Measurements from ENCODE around the gene ZNF536.
"Not testable (repeated sequence)": the region's sequence is repeated elsewhere in the genome, so short reads cannot be mapped to it uniquely, and the experiment has no call there.

ZNF536 gene

DNA sequence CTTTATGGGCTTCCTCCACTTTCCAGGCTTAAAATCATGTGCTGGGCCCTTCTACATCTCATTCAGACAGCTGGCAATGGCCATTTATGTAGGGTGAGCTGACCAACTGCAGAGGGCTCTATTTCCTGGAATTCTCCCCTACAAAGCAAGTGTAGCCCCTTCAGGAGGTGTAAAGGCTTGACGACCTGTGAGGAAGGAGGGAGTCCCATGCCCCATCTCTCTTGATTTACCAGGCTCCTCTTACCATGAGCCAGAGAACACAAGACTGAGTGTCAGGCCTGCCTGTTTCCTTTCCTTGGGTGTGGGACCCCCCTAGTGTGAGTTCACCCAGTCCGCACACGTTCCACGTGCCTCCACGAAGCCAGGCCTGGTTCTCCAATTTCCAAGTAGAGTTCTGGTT is 16.6 kb downstream of the ZNF536 start:
- no peak for DNase-seq (ENCODE audit: low read depth)

DNA sequence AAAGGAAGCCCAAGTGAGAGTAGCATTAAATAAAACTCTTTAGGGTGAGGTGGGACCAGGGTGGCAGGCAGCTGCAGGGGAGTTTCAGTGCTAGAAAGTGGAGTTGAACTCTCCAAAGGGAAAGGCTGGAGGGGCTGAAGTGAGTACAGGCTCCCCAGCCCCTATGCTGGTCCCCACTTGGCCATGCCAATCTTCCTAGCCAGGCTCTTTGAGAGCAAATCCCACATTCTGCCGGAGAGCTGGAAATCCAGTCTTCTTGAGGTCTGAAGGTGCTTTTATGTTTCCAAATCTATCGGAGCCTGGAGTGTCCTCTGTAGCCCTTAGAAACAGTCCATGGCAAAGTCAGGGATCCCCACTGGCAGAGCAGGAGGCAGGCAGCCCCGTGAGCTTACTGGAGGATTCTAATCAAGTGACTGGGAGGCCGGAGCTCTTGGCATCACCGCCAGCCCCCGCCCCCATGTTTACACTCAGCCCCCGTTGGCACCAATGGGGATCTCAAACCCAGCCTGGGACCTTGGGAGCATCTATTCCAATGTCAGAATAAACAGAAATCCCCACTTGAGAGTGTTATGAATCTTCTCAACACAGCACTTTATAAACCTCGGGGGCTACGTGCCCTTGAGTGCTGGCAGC is 18.3 kb downstream of the ZNF536 start:
- DNase-seq (ENCODE audit: low read depth) = no peak

GRCh38 chr19:30391052-30391451 is 18.9 kb downstream of the ZNF536 start:
- no peak for DNase-seq (ENCODE audit: low read depth)

- DNase-seq (ENCODE audit: low read depth) = no peak
Measured at GRCh38 chr19:30391554-30392551, 19.7 kb downstream of the ZNF536 start.

GRCh38 chr19:30393046-30393445 is 20.9 kb downstream of the ZNF536 start:
- no peak for DNase-seq (ENCODE audit: low read depth)

- DNase-seq (ENCODE audit: low read depth) = no peak
Measured at GRCh38 chr19:30393729-30394480, 21.7 kb downstream of the ZNF536 start.

DNA sequence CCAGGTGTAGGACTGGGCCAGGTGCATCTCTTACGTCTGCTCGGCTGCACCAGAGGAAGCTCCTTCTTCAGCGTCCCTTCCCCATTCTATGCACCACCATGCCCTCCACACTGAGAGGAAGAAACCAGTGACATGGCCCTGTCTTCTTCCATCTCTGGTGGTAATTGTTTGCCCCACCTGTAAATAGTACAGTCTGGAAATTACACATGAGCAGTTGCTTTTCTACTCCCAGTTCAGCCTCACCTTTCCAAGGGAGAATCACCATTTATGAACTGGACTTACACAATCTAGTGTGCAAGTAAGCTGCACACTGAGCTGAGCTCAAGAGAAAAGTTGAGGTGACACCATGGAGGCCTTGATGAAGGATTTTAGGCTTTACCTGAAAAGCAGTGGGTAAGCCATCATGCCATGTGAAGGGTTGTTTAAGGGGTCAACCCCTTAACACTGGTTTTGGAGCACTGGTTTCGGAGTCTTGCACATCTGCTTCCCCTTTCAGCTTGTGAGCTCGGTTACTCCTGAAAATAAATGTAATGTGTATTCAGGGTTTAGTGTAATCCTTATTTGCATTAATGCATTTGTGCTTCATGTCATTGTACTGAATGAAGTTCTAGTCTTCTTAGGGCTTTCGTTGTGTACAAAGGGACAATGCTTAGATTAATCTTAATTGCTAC is 22.4 kb downstream of the ZNF536 start:
- DNase-seq (ENCODE audit: low read depth) = no peak

DNA sequence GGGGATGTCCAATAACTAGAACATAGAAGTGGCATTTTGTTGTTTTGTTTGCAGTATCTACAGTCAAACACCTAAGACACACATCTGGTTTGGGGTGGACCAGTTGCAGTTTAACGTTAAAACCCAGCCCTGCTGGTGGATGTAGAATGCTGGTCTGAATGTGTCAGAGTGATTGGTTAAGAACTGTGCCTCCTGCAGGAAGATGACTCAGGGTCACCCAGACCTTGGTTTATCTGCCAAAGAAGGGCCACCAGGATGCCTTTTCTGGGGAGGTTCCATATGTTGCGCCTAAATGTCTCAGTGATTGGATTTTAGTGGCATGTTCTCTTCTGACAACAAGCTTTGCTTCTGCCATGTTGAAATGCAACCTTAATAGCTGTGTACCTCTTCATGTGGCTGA is 23.1 kb downstream of the ZNF536 start:
- no peak for DNase-seq (ENCODE audit: low read depth)

DNA sequence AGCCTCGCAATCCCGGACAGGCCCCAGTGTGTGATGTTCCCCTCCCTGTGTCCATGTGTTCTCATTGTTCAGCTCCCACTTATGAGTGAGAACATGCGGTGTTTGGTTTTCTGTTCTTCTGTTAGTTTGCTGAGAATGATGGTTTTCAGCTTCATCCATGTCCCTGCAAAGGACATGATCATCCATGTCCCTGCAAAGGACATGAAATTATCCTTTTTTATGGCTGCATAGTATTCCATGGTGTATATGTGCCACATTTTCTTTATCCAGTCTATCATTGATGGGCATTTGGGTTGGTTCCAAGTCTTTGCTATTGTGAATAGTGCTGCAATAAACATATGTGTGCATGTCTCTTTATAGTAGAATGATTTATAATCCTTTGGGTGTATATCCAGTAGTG is 26.4 kb downstream of the ZNF536 start:
- not testable (repeated sequence) for DNase-seq (ENCODE audit: low read depth)

GRCh38 chr19:30401956-30402355 is 29.8 kb downstream of the ZNF536 start:
- no peak for DNase-seq (ENCODE audit: low read depth)

DNA sequence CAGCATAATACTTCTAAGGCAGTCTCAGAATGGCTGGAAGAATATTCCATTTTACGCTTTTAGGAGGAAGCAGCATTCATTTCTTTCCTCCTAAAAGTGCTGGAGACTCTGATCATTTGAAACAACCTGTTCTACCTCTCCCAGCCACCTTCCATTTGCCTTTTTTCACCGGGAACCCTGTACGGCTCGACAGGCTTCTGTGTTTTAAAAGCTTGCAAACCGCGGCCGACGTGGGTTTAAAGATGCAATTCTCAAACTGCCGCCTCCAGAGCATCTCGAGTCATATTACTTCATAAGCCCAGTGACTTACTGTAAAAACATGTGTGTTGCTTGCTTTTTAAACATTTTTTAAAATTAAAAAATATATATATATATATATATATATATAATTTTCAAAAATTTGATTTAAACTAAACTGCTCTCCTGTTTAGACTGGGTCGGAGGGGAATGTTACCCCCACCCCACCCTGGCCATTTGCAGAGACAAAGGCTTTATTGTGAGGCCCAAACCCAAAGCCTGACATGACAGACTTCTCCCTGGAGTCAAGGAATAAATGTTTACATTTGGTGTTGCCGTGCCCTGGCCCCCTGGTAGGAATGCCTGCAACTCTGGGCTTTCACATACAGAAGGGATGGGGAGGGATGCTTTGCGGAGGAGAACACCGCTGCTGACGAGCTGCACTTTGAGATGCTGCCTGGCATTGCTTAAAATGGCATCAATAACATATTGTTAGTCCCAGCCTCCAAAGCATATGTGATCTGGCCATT is 30.4 kb downstream of the ZNF536 start:
- no peak for DNase-seq (ENCODE audit: low read depth)

DNA sequence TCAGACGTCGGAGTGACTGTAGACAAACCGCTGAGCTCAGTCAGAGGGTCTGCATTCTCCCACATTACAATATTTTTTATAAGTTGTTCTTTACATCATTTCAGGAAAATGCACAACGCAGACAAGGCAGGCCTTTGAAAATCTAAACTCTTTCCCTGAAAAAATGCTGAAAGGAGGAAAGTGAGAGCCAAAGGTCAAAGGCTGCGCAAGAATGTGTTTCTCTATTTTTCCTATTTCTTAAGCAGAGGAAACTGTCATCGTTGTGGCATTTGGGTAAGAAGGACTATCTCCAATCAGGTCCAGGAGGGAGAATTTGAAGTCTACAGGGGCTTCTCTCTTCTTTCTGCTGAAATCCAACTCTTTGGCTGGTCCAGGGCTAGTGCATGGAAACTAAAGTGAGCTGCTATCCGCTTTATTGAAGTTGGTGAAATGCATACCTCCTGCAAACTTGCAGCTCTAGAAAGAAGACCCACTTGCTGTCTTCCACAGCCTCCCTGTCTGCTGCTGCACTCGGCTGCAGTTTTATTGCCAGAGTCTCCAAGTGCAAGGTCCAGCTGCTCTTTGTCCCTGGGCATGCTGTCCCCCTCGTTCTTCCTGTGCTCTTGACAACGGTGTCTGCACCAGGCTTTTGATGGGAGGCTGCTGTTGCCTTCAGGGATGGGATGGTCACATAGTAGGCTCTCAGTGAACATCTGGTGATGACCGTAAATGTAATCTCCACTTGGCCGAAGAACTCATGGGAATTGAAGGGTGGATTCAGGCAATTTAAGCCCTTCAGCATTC is 31.2 kb downstream of the ZNF536 start:
- DNase-seq (ENCODE audit: low read depth) = no peak

- no peak for DNase-seq (ENCODE audit: low read depth)
Measured at GRCh38 chr19:30406220-30407067, 34.3 kb downstream of the ZNF536 start.

GRCh38 chr19:30407068-30407709 is 35.0 kb downstream of the ZNF536 start:
- DNase-seq (ENCODE audit: low read depth) = no peak

GRCh38 chr19:30408734-30409301 is 36.6 kb downstream of the ZNF536 start:
- DNase-seq (ENCODE audit: low read depth) = no peak

GRCh38 chr19:30411714-30412113 is 39.5 kb downstream of the ZNF536 start:
- DNase-seq (ENCODE audit: low read depth) = no peak

- no peak for DNase-seq (ENCODE audit: low read depth)
Measured at GRCh38 chr19:30416375-30416774, 44.2 kb downstream of the ZNF536 start.

- not testable (repeated sequence) for DNase-seq (ENCODE audit: low read depth)
Measured at GRCh38 chr19:30417166-30417565, 45.0 kb downstream of the ZNF536 start.

All from iris pigment epithelial cell (primary cell).